Measurements from ENCODE around the gene APOA4.
A peak's percentile ranks its signal among the peaks of the same experiment; 100 is the strongest.
"Not testable (repeated sequence)": the region's sequence is repeated elsewhere in the genome, so short reads cannot be mapped to it uniquely, and the experiment has no call there.

APOA4 gene

DNA sequence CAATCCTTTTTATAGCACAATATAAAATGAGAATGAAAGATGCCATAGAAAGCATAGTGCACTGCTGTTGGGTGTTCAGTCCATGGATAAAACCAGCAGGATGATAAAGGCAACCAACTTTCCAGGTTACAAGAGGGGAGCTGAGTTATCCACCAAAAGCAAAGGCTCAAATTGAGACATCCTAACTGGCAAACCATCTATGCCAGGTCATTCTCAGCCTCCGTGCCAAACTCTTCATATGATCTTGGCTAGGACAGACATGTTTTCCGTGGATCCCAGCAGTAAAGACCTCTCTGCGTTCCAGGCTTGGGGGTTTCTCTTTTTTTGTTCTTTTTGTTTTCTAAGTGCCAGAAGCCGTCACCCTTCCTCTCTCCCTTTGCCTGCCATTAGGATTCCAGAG lies 21.6 kb upstream of the APOA4 start:
- DNase-seq = no peak

- DNase-seq = no peak
Measured at GRCh38 chr11:116843661-116844060, 20.6 kb upstream of the APOA4 start.

DNA sequence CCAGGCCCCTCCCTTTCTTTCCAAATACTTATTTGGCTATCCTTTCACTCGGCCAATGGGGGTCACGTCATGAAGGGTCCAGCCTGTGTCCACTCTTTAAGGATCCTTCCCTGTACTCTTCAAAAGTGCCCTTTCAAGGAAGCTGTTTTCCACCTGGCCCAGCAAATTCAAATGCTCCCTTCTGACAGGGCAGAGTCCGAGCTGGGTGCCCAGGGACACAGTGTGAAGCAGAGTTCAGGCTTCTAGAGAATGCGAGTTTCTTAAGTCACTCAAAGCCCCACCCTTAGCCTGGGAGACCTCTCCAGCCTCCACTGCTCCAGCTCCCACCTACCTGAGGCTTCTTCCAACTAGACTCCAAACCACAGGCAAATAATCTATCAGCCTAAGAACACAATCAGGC lies 19.8 kb upstream of the APOA4 start:
- no peak for DNase-seq

DNA sequence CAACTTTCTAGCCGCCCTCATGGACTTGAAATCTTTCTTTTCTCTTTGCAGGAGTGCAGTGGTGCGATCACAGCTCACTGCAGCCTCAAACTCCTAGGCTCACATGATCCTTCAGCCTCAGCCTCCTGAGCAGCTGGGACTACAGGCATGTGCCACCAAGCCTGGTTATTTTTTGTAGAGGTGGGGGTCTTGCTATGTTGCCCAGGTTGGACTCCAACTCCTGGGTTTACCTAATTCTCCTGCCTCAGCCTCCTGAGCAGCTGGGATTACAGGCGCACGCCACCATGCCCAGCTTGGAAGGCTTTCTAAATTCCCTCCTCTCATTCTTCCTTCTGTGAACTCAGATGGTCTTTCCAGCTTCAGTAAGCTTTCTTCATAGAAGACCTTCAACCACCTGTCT lies 19.0 kb upstream of the APOA4 start:
- no peak for DNase-seq

- DNase-seq = no peak
Measured at GRCh38 chr11:116840746-116841296, 17.7 kb upstream of the APOA4 start.

GRCh38 chr11:116840224-116840745 lies 17.2 kb upstream of the APOA4 start:
- no peak for DNase-seq

DNA sequence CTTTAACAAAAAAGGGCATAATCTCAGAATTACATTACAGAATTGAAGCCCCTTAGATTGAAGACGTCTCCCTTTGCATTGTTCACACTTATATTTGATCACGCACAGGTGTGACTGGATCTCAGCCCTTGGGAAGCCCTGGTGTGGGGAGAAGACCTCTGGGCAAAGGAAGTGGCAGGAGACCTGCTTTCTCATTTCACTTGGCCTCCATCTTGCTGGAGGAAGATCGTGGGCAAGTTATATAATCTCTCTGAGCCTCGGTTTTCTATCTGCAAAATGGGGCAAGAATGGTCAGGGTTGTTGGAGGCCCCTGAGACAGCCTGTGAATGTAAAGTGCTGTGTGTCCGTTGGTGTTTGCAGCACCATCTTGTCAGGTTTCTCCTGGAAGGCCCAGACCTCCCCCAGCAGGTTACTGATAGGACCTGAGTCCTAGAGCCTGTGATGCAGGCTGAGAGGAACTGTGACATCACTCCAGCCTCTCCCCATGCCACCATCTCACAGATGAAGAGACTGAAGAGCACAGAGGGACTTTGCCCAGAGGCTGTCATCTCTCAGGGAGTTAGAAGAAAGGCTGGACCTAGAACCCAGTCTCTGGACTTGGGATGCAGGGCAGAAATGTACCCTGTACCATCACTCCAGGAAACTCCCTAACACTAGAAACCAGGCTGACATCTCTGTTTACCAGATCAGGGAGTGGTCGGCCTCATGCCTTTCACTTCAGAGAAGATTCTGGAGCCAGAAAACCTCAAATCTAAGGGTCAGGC lies 15.4 kb upstream of the APOA4 start:
- DNase-seq = no peak

GRCh38 chr11:116837231-116838091 lies 14.4 kb upstream of the APOA4 start, which contains the start of gene APOA1:
APOA1 (minus strand) TSS chr11:116837622; CDS start chr11:116837387, 235 bp downstream.
- DNase-seq = no peak

- no peak for DNase-seq
Measured at GRCh38 chr11:116836632-116836991, 13.5 kb upstream of the APOA4 start.

DNA sequence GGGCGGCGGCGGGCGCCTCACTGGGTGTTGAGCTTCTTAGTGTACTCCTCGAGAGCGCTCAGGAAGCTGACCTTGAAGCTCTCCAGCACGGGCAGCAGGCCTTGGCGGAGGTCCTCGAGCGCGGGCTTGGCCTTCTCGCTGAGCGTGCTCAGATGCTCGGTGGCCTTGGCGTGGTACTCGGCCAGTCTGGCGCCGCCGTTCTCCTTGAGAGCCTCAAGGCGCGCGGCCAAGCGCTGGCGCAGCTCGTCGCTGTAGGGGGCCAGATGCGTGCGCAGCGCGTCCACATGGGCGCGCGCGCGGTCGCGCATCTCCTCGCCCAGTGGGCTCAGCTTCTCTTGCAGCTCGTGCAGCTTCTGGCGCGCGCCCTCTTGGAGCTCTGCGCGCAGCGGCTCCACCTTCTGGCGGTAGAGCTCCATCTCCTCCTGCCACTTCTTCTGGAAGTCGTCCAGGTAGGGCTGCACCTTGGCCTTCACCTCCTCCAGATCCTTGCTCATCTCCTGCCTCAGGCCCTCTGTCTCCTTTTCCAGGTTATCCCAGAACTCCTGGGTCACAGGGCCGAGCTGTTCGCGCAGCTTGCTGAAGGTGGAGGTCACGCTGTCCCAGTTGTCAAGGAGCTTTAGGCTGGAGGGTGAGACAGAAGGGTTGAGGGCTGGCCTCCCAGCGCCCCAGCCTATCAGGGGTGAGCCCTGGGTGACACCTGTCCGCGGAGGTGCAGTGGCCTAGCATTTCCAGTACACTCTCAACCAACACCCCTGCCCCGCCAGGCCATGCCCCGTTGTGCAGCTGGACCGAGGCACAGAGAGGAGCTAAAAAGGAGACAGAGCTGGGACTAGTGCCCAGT lies 12.9 kb upstream of the APOA4 start:
- peak; percentile 63 to 81 (median 71) for DNase-seq

GRCh38 chr11:116835042-116835772 lies 12.1 kb upstream of the APOA4 start:
- peak; percentile 47 to 60 (median 50) for DNase-seq

GRCh38 chr11:116834535-116835041 lies 11.5 kb upstream of the APOA4 start:
- not testable (repeated sequence) for DNase-seq

DNA sequence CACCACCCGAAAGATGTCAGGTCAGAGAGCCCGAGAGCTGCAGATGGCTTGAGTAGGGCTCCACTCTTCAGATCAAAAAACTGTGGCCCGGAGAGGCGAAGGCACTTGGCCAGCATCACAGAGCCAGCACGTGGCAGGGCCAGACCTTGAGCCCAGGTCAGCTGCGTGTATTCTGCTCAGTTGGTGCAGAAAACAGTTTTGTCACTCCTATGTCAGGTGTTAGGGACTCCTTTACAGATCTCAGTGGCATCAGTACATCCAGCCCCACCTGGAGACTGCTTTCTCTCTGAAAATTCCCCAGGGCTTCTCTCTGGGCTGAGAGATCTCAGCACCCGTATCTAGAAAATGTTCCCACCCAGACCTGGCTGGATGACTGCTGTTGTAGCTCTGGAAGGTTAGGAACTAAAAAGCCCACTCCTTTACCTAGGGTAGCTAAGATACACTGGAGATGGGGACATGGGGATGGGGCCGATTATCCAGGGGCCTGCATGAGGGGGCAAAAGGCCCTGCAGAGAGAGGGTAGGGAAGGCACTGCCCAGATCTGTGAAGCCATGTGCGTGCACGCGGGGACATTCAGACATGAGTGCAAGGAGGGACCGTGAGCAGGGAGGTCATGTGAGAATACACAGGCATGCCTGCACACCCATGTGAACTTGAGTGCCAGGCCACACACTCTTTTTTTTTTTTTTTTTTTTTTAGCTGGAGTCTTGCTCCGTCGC lies 10.9 kb upstream of the APOA4 start:
- no peak for DNase-seq

- DNase-seq = no peak
Measured at GRCh38 chr11:116833491-116833815, 10.3 kb upstream of the APOA4 start.

DNA sequence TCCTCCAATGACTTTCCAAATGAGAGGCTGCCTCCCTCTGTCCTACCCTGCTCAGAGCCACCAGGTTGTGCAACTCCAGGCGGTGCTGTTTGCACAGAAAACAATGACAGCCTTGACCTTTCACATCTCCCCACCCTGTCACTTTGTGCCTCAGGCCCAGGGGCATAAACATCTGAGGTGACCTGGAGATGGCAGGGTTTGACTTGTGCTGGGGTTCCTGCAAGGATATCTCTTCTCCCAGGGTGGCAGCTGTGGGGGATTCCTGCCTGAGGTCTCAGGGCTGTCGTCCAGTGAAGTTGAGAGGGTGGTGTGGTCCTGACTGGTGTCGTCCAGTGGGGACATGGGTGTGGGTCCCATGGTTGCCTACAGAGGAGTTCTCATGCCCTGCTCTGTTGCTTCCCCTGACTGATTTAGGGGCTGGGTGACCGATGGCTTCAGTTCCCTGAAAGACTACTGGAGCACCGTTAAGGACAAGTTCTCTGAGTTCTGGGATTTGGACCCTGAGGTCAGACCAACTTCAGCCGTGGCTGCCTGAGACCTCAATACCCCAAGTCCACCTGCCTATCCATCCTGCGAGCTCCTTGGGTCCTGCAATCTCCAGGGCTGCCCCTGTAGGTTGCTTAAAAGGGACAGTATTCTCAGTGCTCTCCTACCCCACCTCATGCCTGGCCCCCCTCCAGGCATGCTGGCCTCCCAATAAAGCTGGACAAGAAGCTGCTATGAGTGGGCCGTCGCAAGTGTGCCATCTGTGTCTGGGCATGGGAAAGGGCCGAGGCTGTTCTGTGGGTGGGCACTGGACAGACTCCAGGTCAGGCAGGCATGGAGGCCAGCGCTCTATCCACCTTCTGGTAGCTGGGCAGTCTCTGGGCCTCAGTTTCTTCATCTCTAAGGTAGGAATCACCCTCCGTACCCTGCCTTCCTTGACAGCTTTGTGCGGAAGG lies 9.5 kb upstream of the APOA4 start:
- no peak for DNase-seq

DNA sequence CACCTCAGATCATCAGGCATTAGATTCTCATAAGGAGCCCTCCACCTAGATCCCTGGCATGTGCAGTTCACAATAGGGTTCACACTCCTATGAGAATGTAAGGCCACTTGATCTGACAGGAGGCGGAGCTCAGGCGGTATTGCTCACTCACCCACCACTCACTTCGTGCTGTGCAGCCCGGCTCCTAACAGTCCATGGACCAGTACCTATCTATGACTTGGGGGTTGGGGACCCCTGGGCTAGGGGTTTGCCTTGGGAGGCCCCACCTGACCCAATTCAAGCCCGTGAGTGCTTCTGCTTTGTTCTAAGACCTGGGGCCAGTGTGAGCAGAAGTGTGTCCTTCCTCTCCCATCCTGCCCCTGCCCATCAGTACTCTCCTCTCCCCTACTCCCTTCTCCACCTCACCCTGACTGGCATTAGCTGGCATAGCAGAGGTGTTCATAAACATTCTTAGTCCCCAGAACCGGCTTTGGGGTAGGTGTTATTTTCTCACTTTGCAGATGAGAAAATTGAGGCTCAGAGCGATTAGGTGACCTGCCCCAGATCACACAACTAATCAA lies 8.8 kb upstream of the APOA4 start:
- no peak for DNase-seq

- DNase-seq = no peak
Measured at GRCh38 chr11:116830184-116830912, 7.2 kb upstream of the APOA4 start.

GRCh38 chr11:116829525-116830183 lies 6.5 kb upstream of the APOA4 start, which contains the start of gene APOC3:
APOC3 (plus strand) TSS chr11:116829907; CDS start chr11:116830583, 676 bp downstream.
- no peak for DNase-seq
